Thyroid gland (tissue), 4 donors: ENCODE measurements around the gene TMCC2.

Experiments
- CTCF ChIP-seq, 6 experiments: fragments of 200-600 bp in 3 of 6; fragments of 450-650 bp in 3 of 6; sonication (generic) in 3 of 6; IDR thresholded peaks; one replicate each; pipeline ENCODE4 v1.5.1; 2016 to 2019; ENCODE audit warnings: antibody characterized with exemption in 6 of 6, mild to moderate bottlenecking in 2 of 6, inconsistent platforms in 1 of 6, moderate library complexity in 1 of 6
- POLR2A ChIP-seq, 2 donors: fragments of 450-650 bp; IDR thresholded peaks; one replicate each; pipeline ENCODE4 v1.6.1; 2017; ENCODE audit warnings: antibody characterized with exemption in 2 of 2, mild to moderate bottlenecking in 2 of 2, moderate library complexity in 1 of 2

GRCh38 chr1:205235951-205236350 is 8.2 kb downstream of the TMCC2 start:
- no peak for TF ChIP-seq POLR2A (IDR thresholded peaks at IDR 0.05)
- no peak for TF ChIP-seq CTCF (IDR thresholded peaks at IDR 0.05)
